ENCODE data around the gene STK11IP. TPM values are rescaled to one million over a fixed set of nuclear protein-coding genes. Genes with fewer than 3 reads are reported as not detected.

Gene STK11IP
- total and polyA plus RNA-seq, 2 donors (not counting 1 experiment from before 2014, with no cell fraction given): 46.8 to 55.6 TPM

DNA sequence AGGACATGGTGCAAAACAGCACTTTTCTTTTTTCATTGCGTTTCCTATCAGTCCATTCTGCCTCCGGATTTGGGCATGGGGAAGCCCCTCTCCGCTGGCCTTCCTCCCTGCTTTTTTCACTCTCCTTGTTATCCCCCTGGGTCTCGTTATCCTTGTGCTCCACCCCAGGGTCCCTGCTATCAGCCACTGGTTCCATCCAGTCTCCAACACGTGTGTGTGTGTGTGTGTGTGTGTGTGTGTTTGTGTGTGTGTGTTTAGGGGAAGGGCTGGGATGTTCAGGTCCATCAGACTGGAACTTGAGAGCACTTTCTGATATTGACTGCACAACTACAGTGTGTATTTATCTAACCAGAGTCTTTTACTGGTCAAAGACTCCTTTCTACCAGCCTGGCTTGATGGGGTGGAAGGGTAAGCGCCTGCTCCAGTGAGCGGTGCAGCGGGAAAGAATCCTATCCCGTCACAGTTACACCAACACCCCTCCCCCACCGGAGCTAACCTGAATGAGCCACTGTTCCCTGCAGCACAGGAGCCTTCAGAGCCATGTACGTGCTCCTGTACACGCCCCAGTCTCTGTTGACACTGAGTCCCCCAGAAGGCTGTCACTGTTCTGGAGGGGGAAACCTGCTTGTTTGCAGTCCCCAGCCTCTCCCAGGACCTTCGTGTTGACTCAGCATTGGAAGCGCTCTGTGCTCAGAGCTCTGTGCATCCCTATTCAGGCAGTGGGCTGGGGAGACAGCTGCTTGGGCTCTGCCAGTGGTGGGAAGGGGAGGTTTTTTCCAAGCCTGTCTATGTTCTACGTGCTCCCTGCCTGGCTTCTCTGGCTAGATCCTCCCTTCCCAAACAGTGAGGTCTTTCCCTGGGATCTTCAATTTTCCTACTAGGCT lies 20.9 kb upstream of the STK11IP start:
- Mint-ChIP-seq H3K27me3 (peaks cover 46% of the 10 kb centered on the region), H3K4me3 (no peak overlapping the region), H3K27ac (no peak overlapping the region), H3K9me3 (ENCODE audit: insufficient read depth) (no peaks in the 10 kb centered on the region), H3K4me1 (peaks cover 2% of the 10 kb centered on the region)
- H3K4me2 ChIP-seq (replicated peaks; ENCODE audit: low read depth, low read length, poor library complexity, severe bottlenecking): no peak overlapping the region
- no peak overlapping the region for H2AFZ ChIP-seq (ENCODE audit: insufficient read depth, low read depth, low read length, poor library complexity, severe bottlenecking)
- H3K9ac ChIP-seq (ENCODE audit: low read length): no peak overlapping the region
- ATAC-seq (ENCODE audit: low read depth) (no peak), DNase-seq (no peak)
- ChIA-PET CTCF (interaction anchor here (1.2 kb wide), 1 partner anchor 17 kb away, joined by 3 read pairs; no protein-coding TSS in a partner anchor), POLR2A (interaction anchor here (0.5 kb wide), 1 partner anchor 21 kb away, joined by 4 read pairs; no protein-coding TSS in a partner anchor)
- H3K9me3 ChIP-seq (ENCODE audit: control extremely low read depth in 1 of 3, control insufficient read depth in 2 of 3, insufficient read depth in 1 of 3, low read length in 2 of 3): no peaks in the 10 kb centered on the region
- 78% methylated on average over 7 of the region's 15 CpGs for WGBS (ENCODE audit: insufficient coverage)
- TF ChIP-seq, protein P1, sequence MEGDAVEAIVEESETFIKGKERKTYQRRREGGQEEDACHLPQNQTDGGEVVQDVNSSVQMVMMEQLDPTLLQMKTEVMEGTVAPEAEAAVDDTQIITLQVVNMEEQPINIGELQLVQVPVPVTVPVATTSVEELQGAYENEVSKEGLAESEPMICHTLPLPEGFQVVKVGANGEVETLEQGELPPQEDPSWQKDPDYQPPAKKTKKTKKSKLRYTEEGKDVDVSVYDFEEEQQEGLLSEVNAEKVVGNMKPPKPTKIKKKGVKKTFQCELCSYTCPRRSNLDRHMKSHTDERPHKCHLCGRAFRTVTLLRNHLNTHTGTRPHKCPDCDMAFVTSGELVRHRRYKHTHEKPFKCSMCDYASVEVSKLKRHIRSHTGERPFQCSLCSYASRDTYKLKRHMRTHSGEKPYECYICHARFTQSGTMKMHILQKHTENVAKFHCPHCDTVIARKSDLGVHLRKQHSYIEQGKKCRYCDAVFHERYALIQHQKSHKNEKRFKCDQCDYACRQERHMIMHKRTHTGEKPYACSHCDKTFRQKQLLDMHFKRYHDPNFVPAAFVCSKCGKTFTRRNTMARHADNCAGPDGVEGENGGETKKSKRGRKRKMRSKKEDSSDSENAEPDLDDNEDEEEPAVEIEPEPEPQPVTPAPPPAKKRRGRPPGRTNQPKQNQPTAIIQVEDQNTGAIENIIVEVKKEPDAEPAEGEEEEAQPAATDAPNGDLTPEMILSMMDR (IDR thresholded peaks at IDR 0.05): no peak
- TF ChIP-seq EZH2 (IDR thresholded peaks at IDR 0.05; ENCODE audit: borderline replicate concordance, insufficient read depth, low read depth, low read length, poor library complexity, severe bottlenecking): no peak
- H3K36me3 ChIP-seq (replicated peaks in 1 of 2; ENCODE audit: control extremely low read depth in 1 of 2, control insufficient read depth in 1 of 2, extremely low read depth in 1 of 2, insufficient read depth in 2 of 2, low read length in 1 of 2): no peaks in the 10 kb centered on the region
- peaks cover 0 to 29% (median 11%) of the 10 kb centered on the region in 4 experiments for H3K27me3 ChIP-seq (replicated peaks in 1 of 4; ENCODE audit: control extremely low read depth in 1 of 4, control insufficient read depth in 3 of 4, insufficient read depth in 4 of 4, low read length in 3 of 4)
- H3K4me3 ChIP-seq (ENCODE audit: control extremely low read depth in 1 of 5, extremely low read depth in 1 of 5, insufficient read depth in 1 of 5, low read depth in 2 of 5, low read length in 4 of 5): no peak overlapping the region
- H3K27ac ChIP-seq (ENCODE audit: low read length in 2 of 2): no peak overlapping the region
- intact Hi-C loops (cut with micrococcal nuclease): no loop called here
- H3K4me1 ChIP-seq (ENCODE audit: control insufficient read depth in 2 of 2, insufficient read depth in 2 of 2, low read length in 2 of 2): peaks cover 0 to under 1% of the 10 kb centered on the region in 2 donors
- no peaks in the 10 kb centered on the region for H3K79me2 ChIP-seq (ENCODE audit: control insufficient read depth, insufficient read depth, low read length)
- no peaks in the 10 kb centered on the region for H4K20me1 ChIP-seq (ENCODE audit: control insufficient read depth, insufficient read depth, low read length, poor library complexity, severe bottlenecking)
